ENCODE measurements around the gene BUB1.

BUB1 gene

DNA sequence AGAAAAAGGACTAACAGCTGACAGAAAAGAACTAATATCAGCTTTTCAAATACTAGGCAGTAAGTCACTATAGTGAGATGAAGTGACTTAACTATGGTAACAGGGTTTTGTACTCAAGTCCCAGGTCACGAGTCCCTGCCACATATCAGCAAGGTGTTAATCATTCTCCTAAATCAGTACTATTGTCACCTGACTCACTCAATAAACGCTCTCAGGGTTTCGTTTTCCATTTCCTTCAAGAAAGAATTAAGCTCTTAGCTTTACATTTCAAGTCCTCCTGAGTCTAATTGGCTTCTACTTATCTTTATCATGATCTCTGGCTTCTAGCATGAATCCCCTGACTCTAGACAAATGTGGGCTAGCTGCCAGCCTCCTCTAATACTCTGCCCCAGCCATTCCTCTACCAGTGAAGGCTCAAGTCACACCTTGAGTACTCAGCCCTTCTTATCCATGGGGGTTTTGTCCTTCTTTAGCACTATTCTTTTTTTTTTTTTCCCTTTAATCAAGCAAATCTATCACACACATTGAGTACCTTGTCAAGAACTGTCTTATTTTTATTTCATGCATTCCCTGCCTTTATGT lies 20.0 kb downstream of the BUB1 start:
- H3K4me3 ChIP-seq (ENCODE audit: control insufficient read depth, low read depth, low read length): no peak overlapping the region
- DNase-seq (ENCODE audit: low read depth): no peak
- TF ChIP-seq, protein P1, sequence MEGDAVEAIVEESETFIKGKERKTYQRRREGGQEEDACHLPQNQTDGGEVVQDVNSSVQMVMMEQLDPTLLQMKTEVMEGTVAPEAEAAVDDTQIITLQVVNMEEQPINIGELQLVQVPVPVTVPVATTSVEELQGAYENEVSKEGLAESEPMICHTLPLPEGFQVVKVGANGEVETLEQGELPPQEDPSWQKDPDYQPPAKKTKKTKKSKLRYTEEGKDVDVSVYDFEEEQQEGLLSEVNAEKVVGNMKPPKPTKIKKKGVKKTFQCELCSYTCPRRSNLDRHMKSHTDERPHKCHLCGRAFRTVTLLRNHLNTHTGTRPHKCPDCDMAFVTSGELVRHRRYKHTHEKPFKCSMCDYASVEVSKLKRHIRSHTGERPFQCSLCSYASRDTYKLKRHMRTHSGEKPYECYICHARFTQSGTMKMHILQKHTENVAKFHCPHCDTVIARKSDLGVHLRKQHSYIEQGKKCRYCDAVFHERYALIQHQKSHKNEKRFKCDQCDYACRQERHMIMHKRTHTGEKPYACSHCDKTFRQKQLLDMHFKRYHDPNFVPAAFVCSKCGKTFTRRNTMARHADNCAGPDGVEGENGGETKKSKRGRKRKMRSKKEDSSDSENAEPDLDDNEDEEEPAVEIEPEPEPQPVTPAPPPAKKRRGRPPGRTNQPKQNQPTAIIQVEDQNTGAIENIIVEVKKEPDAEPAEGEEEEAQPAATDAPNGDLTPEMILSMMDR (conservative IDR thresholded peaks at IDR 0.05; ENCODE audit: control insufficient read depth, insufficient read depth, low read depth, low read length): no peak

DNA sequence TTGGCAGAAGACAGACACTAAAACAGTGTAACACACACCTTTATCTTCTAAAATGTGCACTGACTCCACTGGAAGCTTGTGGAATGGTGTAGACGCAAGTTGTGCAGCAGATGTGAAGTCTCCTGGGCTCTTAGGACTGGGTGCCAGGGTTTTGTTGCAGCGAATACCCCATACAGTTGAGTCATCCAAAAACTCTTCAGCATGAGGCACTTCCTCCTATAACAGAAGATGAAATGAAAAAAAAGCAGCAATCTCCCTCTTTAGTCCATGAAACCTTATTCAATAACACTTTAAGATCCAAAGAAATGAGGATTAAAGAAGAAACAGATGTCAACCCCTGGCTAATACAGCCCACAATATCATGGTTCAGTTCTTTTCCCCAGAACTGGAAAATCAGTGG lies 22.2 kb downstream of the BUB1 start:
- H3K4me3 ChIP-seq (ENCODE audit: control insufficient read depth, low read depth, low read length): no peak overlapping the region
- DNase-seq (ENCODE audit: low read depth): peak; percentile 49
- TF ChIP-seq, protein P1 (conservative IDR thresholded peaks at IDR 0.05; ENCODE audit: control insufficient read depth, insufficient read depth, low read depth, low read length): no peak

DNA sequence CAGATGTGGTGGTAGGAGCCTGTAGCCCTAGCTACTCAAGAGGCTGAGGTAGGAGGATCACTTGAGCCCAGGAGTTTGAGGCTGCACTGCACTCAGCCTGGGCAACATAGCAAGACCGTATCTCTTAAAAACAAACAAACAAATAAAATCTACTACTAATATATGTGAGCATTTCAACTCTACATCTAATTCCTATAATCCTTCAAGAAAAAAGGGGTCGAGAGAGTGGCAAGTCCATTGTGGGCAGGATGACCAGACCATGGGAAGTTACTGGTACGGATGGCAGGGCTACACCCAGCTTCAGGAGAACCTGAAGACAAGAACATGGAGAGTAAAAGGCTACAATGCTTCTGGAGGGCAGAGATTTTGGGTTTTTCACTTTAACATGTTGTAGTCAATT lies 24.0 kb downstream of the BUB1 start:
- no peak overlapping the region for H3K4me3 ChIP-seq (ENCODE audit: control insufficient read depth, low read depth, low read length)
- TF ChIP-seq, protein P1 (conservative IDR thresholded peaks at IDR 0.05; ENCODE audit: control insufficient read depth, insufficient read depth, low read depth, low read length): no peak
- DNase-seq (ENCODE audit: low read depth): no peak

DNA sequence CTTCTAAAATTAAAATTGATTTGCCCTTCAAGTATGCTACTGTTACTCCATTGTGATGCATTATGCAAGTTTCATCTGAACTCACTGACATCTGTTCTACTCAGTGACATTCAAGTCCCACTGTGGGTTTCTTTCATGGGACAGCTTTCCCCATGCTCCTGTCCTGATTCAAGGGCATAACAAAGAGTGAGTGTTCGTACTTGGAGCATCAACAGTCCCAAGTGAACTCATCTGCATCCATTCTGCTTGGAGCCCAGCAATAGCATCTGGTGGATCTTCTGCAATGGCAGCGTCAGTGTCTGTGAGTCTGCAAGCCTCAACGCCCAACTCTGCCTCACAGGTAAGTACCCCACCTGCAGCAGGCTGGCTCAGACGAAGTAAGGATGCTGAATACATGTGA lies 27.5 kb downstream of the BUB1 start:
- H3K4me3 ChIP-seq (ENCODE audit: control insufficient read depth, low read depth, low read length): no peak overlapping the region
- DNase-seq (ENCODE audit: low read depth): no peak
- TF ChIP-seq, protein P1 (conservative IDR thresholded peaks at IDR 0.05; ENCODE audit: control insufficient read depth, insufficient read depth, low read depth, low read length): no peak

DNA sequence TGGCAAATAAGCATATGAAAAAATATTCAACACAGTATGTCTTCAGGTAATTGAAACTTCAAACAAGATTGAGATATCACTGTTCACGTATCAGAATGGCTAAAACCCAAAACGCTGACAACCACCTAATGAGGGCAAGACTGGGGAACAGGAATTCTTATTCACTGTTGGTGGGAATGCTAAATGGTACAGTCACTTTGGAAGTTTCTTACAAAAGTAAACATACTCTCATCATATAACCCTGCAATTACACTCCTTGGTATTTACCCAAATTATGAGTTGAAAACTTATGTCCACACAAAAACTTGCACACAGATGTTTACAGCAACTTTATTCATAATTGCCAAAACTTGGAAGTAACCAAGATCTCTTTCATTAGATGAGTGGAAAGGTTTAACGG lies 30.1 kb downstream of the BUB1 start:
- no peak overlapping the region for H3K4me3 ChIP-seq (ENCODE audit: control insufficient read depth, low read depth, low read length)
- DNase-seq (ENCODE audit: low read depth): no peak
- TF ChIP-seq, protein P1 (conservative IDR thresholded peaks at IDR 0.05; ENCODE audit: control insufficient read depth, insufficient read depth, low read depth, low read length): no peak

DNA sequence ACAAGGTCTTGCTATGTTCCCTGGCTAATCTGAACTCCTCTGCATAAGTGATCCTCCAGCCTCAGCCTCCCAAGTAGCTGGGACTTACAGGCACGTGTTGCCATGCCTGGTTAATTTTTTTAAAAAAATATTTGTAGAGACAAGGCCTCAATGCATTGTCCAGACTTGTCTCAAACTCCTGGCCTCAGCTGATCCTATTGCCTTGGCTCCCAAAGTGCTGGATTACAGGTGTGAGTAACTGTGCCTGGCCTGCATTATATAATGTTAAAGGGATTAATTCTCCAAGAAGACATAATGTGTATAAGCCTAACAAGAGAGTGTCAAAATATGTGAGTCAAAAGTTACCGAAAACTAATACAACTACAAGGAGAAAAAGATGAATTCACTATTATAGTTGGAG lies 32.2 kb downstream of the BUB1 start:
- DNase-seq (ENCODE audit: low read depth): no peak
- no peak overlapping the region for H3K4me3 ChIP-seq (ENCODE audit: control insufficient read depth, low read depth, low read length)
- TF ChIP-seq, protein P1 (conservative IDR thresholded peaks at IDR 0.05; ENCODE audit: control insufficient read depth, insufficient read depth, low read depth, low read length): no peak

DNA sequence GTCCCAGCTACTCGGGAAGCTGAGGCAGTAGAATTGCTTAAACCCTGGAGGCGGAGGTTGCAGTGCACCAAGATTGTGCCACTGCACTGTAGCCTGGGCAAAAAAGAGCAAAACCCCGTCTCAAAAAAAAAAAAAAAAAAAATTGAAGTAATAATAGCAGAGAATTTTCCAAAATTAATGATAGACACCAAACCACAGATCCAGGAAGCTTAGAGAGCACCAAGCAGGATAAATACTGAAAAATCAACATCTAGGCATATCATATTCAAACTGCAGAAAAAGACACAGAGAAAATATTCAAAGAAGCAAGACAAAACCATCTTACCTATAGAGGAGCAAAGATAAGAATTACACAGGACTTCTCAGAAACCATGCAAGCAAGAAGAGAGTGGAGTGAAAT lies 33.5 kb downstream of the BUB1 start:
- DNase-seq (ENCODE audit: low read depth): no peak
- TF ChIP-seq, protein P1 (conservative IDR thresholded peaks at IDR 0.05; ENCODE audit: control insufficient read depth, insufficient read depth, low read depth, low read length): no peak
- H3K4me3 ChIP-seq (ENCODE audit: control insufficient read depth, low read depth, low read length): no peak overlapping the region

All from fibroblast of mammary gland (primary cell).